GM19099 (cell line): ENCODE measurements around the gene RCAN1.

Experiments used
- POLR2A ChIP-seq: IDR thresholded peaks from 3 replicates; pipeline ENCODE4 v1.6.1; 2011; ENCODE audit warnings: low read depth; ENCODE audit not compliant: insufficient read length; ENCODE audit errors: extremely low read depth

The RCAN1 gene

DNA sequence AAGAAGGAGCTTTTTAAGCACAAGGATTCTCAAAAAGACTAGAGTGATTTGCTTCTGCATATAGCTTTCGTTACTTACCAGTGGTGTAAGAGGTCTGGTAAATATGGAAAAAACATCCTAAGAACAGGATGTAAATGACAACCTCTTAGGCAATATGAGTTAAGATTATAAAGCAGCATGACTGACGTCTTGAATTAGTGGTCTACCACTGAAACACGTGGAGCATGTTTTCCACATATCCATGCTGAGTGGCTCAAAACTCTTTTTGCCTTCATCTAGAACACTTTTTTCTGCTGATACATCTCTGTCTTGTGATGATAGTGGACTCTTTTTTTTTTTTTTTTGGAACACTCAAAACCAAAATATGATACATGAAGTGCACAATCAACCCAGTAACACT, 44.6 kb downstream of the RCAN1 start:
- no peak for TF ChIP-seq POLR2A

DNA sequence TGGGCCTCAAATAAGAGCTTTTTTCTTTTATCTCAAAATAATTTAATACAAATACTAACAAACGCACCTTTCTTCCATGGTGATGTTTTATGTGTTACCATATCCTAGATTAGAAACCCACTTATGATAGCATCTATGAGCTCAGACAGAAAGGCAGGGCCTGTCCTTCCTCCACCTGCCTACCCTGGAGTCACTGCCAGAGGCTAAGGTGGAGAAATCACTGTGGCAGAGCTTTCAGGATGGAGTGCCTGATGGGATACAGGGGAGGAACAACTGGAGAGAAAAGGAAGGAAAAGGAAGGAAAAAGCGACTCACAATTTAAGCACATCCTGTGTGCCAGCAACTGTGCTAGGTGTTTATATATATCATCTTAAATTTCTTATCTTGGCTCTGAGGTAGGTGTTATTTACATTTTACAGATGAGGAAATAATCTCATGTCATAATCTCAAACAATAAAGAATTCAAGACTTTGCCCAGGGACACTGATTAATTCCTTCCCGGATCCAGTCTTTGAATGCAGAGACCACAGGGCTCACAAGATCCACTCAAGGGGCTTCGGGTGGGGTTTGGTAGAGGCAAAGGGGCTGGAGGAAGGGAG, 45.4 kb downstream of the RCAN1 start:
- no peak for TF ChIP-seq POLR2A

DNA sequence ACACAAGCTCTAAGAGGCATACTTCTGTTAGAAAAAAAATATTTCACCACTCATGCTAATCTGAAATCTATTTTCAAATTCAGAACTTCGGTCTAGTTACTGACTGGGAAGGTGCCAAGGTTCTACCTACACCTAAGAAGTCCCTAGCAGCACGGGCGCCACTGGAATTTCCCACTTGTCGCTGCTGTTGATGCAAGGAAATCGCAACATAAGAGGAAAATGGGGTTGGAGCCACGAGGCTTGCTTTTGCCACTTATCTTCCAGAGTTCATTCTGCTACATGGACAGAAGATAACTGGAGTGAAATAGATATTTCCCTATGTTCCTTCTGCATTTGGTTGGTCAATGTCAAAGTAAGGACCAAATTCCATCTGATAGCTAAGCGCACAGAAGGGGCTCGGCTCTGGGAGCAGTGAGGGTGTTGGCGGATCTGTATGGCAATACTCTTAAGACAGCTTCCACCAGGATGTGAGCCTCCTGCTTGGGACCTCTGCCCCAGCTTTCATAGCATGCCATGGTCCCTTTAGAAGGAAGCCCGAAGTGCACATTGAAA, 47.2 kb downstream of the RCAN1 start:
- no peak for TF ChIP-seq POLR2A

DNA sequence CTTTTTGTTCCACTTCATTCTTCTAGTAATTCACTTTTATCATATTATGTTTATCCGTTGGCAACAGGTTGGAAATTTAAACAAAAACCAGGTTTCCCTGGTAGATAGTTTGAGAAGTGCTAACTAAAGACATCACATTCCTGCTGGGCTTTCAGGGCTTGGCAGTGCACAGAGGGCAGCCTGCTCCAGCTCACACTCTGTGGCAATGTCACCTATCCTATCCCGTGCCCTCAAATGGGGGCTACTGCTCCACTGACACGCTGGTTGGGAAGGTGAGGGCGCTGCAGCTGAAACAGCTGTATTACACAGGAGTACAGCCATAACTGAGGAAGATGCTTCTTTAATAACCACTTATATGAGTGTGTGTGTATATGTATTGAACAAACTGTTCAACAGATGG, 49.7 kb downstream of the RCAN1 start:
- TF ChIP-seq POLR2A = no peak

DNA sequence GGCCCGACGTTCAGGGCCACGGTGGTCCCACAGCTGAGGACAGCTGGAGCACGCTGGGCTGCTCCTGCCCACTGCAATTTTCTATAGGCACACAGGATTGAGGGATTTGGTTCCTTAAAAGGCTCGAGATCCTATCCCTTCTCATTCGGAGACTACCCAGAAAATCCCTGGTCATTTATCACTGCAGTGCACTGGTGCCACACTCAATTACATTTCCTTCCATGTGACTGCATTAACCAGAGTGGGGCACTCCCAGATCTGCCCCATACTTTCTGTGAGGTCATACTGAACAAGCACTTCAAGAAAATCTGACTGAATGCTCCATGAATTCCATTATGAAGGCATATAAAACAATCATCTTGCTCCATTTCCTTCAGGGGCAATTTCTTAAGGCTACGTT, 53.1 kb downstream of the RCAN1 start:
- TF ChIP-seq POLR2A = no peak

DNA sequence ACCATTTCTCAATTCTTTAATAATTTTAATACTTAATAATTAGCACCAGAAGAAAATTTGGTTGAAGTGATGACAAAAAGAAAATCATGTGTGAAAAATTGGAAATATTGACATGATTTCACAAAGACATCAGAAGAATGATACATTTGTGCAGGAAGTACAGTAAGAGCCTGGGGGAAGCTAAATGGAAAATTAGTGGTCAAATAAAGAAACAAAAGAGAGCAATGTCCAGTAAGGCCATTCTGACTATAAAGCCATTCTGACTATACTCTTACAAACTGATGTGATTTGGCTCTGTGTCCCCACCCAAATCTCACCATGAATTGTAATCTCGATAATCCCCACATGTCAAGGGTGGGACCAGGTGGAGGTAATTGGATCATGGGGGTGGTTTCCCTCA, 54.3 kb downstream of the RCAN1 start:
- TF ChIP-seq POLR2A = no peak

DNA sequence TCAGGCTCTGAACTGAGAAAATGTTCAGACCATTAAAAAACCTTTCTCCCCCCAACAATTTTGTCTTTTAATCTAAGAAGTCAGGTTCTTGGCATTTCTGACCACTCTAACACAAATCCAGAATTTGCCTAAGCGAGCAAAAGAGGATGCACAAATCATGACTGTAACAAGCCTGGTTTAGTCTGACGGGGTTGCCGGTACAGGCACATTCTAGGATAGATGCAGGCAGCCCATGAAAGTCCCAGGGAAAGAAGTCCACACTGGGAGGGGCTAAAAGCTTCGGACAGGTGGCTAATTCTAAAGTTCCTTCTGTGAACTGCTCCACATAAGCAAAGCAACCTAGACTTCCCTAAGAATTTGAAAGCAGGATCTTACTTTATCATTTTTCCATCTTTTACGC, 54.9 kb downstream of the RCAN1 start:
- TF ChIP-seq POLR2A = no peak

DNA sequence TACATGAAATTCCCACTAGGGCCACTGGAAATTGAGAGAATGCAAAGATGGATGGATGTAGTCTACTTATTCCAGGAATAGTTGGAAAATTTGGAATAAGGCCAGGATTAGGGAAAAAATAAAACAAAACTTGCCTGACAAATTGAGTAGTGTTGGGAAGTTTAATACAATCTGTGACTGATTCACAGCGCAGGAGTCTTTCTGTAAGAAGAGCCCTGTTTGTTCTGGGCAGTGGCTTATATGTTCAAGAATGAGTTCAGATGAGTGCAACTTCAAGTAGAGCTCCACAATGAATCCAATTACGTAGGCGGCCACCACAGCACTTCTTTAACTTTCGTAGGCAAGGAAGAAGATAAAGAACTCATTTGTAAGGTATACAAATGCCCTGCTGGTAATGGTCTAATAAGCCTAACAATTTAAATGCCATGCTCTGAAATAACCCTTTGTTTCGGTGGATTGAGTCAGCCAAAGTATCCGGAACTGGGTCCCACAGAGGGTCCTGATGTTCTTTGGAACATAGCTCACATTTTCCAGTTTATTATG, 55.8 kb downstream of the RCAN1 start:
- TF ChIP-seq POLR2A = no peak

DNA sequence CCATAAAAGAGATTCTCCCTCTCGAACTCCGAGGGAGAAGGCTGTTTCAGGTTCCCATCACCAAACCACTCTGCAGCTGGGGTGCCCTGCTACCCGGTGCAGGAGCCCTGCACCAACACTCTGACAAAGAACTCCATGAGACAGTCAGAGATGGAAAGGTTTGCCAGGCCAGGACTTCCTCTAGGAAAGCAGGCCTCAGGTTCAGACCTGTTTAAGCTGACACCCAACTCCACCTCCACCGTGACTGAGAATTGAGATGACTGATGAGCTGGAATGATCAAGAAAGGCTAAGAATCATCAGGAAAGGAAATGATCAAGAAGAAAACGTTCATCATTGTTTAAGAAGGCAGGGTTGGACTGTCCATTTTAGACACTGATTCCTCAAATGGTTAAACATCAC, 56.7 kb downstream of the RCAN1 start:
- no peak for TF ChIP-seq POLR2A

DNA sequence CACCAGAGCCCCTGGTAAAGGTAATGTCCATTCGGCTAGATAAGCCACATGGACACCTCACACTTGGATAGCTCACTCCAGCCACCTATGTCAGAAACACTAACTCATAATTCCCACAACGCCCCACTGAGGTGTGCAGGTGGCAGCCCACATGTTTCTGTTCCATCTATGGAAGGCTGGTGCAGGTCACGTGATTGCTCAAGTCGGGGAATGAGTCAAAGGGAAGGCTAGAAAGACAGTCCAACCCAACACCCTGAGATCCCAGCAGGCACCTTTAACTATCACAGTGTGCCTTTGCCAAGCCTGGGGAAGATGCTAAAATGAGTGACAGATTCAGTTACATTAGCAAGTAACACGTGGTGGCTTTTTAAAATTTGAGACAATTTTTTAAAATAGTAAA, 57.7 kb downstream of the RCAN1 start:
- TF ChIP-seq POLR2A = no peak

DNA sequence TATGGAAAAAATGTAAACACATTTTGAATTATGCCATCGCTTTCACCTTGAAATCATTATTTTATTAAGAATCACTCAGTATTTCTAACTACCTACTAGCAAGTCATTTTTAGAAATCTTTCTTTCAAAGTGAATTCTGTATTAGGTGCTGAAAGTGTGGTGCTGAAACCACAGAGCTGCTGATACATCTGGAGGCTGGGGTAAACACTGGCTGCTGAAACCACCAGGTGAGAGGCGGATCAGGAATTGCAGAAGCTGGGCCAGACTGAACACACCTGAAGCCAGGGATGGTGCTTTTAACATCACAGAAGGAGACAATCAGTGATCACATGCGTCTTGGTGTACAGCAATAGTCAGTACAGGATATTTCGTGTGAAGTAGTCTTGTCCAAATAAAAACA, 60.7 kb downstream of the RCAN1 start:
- TF ChIP-seq POLR2A = no peak

DNA sequence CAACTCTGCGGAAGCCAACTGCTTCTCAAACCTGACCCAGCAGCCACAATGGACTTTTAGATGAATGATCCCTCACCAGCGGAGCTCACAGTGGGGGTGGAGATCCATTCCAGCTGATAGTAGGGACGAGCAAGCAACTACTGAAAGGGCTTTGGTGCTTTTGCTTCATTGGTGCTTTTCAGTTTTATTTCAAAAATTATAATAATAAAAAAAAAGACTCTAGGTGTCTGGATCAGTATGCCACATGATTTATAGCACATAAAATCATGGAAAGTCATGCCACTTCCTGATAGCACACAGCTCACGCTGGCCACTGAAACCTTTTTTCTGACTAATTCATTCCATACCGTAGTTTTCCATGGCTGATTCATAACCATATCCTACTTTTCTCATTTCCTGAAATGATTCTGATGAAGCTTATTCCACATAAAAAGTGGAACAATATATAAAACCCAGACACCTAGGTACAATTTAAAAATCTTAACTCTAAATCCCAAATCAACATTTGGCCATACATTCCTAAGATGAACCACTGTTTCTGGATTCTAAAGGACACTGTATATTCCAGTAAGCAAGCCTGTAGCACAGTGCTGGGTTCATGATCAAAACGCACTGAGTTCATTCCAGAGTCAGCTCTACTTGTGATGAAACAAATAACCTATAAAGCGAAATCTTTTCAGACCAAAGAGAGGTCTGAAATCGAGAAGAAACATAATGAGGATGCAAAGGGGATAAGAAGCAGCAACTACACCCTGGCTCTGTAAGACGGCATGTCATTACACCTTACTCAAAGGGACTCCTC, 61.6 kb downstream of the RCAN1 start:
- TF ChIP-seq POLR2A = no peak

DNA sequence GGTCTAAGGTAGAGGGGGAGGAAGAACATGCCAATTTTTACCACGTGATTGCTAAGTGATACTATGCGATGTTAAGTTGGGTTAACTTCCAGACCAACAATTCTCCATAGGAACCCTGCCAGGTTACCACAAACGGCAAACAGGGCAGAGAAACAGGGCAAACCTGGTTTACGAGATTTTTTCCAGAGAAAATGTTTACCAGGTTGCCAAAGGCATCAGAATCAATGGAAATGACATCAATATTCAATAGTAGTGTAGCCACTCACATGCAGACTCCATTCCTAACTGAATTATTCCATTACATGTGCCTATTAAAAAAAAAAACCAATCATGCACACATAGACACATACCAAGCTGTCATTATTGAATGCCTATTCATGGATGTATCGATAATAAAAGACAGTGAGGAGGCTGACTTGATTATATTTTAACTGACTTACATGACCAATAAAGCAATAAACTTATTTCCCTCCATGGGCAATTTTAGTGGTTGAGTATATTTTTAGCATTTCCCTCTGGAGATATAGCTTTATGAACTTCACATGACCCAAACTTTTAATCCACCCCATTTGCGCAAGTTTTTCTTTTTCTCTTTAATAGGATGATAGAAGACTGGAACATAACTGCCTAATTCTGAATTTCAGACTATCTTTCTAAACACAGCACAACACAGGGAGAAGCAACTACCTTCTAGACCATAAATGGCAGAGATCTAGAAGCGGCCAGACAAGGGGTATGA, 62.4 kb downstream of the RCAN1 start:
- TF ChIP-seq POLR2A = no peak

DNA sequence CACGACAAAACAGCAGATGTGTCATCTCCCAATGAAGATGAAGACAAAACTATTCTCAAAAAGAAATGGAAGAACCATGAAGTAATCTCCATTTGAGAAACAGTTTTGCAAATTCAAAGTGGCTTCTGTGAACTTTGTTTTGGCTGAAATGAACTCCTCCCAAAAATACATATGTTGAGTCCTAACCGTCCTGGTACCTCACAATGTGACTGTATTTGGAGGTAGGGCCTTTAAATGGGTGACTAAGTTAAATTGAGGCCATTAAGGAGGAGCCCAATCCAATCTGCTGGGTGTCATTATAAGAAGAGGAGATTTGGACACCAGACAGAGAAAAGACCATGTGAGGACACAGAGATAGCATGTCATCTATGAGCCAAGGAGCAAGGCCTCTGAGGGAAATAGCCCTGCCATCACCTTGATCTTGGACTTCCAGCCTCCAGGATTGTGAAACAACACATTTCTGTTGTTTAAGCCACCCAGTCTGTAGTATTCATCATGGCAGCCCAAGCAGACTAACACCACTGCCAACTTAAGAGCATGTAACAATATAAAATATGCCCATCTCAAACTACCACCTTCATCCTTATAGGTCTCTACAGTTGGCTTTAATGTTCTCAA, 64.6 kb downstream of the RCAN1 start:
- TF ChIP-seq POLR2A = no peak

DNA sequence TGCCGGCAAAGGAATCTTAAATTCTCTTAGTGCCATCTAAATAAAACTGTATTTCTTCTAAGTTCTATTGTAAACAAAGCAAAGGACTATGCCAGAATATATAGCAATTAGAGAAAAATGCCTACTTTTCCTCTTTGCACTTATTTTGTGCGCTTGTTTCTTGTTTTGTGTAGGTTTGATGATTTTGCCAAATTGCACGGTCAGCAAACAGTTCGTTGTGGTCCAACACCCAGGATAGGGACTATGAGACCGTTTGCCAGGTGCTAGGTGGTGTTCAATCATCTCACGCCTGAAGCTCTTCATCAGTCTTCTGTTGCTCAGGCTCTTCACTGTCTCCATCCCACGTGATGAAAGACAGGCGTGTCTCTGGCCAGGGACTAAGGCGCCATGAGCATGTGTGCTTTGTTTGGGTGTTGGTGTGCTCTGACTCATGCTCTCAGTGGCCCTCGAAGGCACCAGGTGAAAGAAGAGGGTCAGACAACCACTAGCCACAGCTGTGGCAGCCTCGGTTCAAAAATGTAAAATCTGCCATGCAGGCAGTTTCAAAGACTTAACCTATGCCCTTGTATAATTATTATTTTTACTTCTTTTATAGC, 66.0 kb downstream of the RCAN1 start:
- TF ChIP-seq POLR2A = no peak
